ENCODE data around the gene SZT2.

- no peak for TF ChIP-seq CTCF (conservative IDR thresholded peaks at IDR 0.05)
- no peak for TF ChIP-seq EZH2 (IDR thresholded peaks at IDR 0.05; ENCODE audit: low read depth)
Observed at GRCh38 chr1:43479414-43479813, 89.7 kb downstream of the SZT2 start.
